GM18861 (cell line): Measurements from ENCODE around the gene GPC6.

Experiments
- ATAC-seq: cut with Tn5 transposase; IDR thresholded peaks from one replicate; pipeline ENCODE4 v1.9.1; 2021; ENCODE audit not compliant: unreplicated experiment

GPC6 gene

DNA sequence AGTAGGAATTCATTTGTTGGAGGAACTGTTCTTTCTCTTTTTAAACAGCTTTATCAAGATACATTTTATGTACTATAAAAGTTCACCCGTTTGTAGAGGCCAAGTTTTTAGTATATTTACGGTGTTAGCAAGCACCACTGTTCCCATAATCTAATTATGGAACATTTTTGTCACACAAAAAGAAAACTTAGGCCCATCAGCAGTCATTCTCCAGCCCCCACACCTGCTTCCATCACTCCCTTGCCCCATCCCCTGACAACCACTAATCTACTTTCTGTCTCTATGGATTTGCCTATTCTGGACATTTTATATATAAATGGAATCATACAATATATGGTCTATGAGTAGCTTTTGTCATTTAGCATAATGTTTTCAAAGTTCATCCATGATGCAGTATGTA lies 787.9 kb downstream of the GPC6 start:
- ATAC-seq: no peak

DNA sequence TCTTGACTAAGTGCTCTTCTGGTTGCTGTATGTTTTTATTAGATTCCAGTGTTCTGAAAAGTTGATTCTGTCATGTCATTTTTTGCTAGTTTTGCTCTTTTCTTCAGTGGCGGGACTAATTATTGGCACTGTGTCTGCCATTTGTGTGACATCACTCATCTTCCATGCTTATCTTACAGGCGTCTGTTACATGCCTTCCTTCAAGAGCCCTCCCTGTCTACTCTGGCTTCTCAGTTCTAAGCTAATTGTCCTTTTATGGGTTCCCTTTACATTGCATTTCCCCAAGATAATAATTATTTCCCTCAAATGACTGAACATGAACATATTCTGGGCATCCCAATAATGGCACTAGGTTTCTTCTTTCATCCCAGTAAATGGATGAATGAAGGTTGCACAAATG lies 793.8 kb downstream of the GPC6 start:
- ATAC-seq: no peak

DNA sequence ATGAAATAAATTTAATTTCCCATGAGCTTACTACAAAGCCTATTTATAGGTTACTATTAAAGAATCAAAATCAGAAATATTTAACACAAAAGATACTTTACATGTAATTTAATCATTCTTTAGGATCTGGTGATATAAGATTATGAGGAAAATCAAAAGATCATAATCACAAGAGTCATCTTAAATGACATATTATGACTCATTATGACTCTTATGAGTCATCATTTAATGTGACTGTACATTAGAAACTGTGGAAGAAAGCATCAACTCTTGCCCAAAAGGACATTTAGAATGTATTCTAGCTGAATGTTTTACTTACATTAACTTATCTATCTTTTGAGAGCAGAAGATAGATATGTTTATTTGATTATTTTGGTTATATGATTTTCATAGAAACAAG lies 794.2 kb downstream of the GPC6 start:
- ATAC-seq: no peak

DNA sequence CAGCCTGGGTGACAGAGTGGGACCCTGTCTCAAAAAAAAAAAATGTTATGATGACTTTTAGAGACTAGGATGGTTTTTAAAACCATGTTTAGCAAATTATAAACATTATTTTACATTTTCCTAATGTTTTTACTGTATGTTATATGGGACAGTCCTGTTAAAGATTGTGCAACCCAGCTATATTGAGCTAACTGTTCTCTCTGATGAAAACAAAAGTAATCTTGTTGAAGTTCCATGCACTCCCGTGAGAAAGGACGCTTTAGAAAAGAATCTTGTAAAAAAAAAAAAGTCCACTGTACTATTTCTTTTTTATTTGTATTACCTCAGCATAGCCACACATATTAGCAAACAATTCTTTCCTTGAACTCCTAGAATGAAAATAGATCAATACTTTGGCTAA lies 801.6 kb downstream of the GPC6 start:
- ATAC-seq: no peak

DNA sequence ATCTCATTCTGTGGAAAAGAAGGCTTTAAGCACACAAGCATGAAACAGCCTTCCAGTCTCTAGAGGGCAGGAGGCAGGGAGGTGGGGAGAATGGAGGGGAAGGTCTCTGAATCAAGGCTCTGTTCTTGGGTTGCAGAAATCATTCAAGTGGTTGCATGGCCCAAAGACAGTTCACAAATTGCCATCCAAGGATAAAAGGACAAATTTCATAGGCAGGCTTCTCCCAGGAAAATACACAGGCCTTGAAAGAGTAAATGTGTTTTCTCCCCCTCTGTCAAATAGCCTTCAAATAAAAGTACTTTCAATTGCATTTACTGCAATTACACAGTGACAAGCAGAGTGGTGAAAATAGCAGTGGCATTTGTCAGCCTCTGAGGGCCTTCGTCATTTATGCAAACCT lies 802.0 kb downstream of the GPC6 start:
- no peak for ATAC-seq

DNA sequence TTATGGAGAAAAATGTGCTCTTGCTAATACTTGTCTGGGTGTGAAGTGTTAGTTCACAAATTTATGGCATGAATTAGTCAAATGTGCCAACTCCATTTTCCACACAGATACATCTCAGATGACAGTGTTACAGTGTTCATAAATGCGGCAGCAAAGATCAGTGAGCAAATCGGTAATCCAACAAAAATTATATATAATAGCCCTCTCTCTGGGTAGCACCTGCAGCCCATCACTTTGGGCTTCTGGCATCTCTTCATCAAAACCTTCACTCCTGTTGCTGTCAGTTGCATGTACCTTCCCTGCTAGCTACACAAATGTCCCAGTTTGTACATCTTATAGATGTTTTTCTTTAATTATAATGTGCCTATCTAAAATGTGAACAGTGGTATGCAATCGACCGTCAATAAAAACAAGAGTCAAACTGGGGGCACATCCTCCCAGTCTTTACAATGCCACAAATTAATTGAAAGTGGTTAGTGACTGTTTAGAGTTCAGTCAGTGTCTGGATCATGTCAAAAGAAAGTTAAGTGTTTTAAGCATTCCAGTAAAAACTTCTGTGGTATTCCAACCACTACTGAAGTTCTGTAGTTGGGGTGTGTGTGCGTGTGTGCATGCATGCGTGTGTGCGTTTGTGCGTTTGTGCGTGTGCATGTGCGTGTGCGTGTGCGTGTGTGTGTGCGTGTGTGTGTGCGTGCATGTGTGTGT lies 804.0 kb downstream of the GPC6 start:
- no peak for ATAC-seq

DNA sequence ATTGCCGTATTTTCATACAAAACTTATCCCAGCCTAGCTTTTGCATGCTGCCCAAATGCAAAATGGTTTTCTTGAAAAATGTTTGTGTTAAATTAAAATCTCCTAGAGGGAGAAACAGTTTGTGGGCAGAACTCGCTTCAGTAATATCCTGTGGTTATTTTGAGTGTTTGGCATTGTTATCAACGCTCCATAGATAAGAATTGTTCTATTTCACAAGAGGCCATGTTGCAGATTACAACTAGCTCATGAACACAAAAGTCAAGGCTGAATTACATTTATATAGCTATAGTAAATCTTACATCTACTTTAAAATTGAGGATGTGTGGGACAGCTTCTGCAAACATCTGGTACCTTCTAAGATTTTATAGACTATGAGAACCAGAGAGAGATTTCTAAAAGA lies 805.0 kb downstream of the GPC6 start:
- no peak for ATAC-seq

DNA sequence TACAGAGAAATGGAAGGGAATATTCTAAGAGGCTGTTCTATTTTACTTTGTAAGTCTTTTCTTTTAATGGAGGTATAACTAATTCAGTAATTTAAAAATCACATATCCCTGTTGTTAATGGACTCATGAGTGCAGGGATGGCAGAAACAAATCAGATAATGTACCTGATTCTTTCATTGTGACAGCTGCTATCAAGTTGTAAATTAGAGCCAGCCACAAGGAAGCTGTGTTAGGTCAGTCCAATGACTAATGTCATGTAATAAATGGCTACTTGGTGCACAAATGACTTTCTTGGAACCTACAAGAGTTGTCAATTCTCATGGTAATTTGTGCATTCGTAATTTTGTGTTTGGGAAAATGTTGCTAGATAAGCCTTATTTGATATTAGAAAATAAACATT lies 806.5 kb downstream of the GPC6 start:
- no peak for ATAC-seq

DNA sequence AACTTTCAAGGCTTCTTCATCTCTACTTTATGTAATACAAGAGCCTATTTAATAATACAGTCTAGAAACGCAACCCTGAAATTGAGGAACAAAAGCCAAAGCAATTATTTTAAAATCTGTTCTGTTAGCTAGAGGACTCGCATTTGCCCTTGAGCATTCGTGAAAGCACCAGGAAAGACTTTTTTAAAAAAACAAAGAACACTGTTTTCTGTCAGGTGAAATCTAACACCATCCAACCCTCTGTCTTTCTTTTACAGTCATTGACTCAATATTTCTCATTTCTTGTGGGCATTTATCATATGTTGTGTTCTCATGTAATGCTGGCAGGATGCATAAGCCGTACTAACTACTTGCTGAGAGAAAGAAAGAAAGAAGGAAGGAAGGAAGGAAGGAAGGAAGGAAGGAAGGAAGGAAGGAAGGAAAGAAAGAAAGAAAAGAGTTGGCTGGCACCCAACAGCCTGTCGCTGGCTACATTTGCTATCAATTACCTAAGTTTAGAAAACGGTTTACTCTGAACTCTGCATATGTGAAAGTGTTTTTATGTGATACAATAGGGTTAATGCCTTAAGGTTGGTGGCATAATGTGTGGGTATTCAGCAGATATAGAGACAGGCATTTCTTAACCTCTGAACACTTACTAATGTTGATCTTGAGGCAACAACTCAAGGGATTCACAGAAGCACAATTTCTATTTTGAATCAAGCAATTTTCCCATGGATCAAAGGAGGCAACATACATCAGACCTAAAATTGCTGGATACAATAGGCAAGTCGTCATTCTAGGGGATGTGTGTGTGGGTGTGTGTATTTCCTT lies 807.4 kb downstream of the GPC6 start:
- ATAC-seq: no peak

DNA sequence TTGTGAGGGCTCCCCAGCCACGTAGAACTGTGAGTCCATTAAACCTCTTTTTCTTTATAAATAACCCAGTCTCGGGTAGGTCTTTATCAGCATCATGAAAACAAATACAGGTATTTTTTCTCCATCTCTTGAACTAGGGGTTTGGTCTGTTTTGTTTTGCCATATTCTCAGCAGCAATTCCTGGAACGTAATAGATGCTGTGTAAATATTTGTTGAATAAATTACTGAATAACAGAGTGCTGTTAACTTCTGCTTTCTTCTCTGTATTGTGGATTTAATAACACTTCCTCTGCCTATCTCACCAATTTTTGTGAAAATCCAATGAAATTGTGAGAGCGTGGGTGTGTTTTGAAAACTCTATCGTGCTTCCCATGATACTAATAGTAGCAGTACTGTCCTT lies 823.4 kb downstream of the GPC6 start:
- no peak for ATAC-seq

DNA sequence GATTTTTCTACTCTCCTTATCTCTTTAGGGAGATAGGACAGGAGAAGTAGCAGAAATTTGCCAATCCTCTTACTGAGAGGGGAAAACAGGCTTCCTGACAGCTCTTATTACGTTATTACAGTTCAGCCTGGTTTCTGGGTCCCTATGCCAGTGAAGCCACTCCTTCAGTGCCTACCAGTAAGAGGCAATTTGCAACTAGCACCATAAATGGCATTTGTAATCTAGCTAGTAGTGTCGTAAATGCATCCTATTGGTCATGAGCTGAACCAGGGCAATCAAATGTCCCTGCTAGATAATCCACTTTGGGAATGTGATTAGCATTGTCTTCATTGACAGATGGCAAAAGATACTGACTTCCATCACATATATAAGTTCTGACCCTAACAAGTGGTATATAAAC lies 824.1 kb downstream of the GPC6 start:
- ATAC-seq: no peak

DNA sequence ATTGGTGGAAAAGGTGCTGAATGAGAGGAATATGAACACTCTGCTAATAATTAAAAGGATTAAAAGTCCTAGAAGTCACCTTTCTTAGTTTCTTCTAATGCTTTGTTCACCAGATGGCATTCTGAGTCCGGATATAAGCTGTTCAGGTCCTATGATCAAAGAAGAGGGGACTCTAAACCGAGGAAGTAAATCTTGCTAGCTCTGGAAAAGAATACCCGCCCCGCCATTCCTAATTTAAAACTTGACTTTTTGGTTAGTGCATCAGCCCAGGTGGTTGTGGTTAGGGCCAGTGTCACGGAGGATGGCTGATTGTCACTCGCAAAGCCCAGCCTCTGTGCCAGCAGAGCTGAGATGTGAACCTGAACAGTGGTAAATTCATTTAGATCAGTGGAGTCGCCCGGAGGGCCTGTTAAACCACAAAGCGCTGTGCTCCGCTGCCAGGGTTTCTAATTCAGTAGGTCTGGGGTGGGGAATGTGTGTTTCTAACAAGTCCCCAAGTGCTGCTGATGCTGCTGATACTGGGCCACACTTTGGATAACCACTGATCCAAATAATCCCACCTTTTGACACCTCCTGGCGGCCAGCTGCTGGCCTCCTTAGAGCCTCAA lies 827.5 kb downstream of the GPC6 start:
- ATAC-seq: no peak

DNA sequence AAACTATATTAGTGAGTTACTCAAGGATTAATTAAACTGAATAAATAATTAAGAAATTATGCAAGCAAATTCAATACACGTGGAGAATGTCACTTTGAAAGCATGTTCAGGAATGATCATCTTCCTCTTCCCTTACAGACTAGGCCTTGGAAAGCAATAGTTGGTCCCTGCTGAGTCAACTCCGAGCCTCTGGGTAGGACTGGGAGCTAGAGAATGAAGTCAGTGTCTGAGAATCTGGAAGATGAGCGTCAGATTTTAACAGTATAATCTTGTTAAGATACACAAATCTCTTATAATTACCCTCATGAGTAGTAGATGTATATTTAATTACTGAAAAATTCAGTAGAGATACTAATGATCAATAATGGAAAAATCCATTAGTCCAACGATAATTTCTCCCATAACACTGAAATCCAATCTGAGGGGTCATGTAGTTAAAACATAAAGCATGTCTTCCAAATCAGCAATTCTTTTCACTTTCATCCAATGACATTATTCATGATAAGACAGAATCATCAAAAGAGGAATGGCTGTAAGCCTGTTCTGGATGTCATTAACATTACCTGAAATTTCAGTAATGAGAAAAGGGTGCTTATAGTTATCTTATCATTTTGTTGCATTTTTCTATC lies 829.9 kb downstream of the GPC6 start:
- no peak for ATAC-seq

DNA sequence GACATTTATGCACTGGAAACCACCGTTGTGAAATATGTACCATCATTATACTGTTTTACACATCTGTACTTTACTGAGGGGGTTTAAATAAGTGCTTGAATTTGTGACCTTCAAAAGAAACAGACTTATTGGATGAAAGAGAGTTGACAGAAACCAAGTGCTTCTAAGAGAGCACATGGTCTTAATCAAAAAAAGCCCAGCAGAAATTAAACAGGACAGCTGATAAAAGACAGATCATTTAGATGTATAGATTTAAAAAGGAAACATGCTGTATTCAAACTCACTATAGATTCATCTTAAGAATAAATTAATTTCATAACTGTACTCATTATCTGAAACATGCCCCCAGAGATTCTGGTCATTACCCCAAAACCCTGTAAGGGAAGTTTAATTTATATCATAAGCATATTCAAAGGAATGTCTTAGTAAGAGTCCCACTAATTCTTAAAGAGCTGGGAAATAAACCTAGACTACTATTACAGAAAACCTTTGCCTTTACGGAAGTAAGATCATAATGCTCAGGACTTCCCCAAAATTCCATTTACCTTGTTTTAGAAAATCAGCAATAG lies 831.1 kb downstream of the GPC6 start:
- ATAC-seq: no peak

DNA sequence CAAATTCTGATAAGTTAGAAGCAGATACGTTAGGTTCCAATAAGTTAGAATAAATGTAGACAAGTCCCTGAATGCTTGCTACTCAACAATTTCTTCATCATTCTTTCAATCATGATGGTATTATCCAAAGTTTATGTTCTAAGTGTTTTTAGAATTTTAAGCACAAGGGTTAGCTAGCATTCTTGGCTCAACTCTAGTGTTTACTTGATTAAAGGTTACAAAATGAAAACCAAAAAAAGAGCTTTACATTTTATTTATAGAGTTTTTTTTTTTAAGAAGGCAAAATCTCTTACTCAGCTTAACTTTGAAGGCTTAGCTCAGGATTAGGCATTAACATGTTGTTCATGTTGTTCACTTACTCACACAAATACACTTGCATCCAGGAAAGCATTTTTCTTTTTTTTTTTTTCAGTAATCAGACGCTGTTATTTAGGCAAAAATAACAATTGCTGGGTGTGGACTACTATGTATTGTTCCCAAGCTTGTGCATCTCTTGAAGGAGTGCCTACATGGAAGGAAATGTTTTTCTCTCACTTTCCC lies 832.3 kb downstream of the GPC6 start:
- ATAC-seq: no peak

DNA sequence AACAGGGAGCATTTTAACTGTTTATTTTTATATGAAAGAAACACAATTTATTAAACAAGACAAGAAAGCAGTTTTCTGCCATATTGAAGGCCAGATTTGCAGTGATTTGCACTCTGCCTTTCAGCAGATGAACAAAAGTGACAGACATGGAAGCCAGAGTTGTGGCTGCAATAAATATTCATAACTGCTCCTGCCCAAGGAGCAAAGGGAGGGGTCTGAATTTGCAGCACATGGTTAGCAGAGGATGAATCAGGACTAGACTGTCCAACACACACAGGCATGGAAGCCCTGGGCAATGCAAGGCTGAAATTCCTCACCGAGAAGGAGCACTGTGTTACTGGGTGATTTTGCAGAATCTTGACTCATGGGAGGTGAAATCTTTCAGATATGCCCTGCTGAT lies 834.7 kb downstream of the GPC6 start:
- no peak for ATAC-seq

DNA sequence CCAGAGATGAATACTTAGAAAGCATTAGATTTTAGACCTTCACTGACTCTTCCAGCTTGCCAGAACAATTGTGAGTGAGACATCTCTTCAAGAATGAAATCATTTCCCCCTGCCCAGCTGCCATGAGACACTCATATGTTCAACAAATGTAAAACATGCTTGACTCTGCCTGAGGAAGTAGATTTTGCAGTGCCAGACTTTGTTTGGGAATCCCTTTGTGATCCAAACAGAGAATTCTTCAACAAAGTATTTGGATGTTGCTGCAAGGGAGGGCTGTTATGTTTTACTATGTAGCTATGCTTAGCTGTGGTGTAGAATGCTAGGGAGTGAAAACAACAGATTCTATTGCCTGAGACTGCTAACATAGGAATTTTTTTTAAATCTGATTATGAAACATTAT lies 836.5 kb downstream of the GPC6 start:
- ATAC-seq: no peak

DNA sequence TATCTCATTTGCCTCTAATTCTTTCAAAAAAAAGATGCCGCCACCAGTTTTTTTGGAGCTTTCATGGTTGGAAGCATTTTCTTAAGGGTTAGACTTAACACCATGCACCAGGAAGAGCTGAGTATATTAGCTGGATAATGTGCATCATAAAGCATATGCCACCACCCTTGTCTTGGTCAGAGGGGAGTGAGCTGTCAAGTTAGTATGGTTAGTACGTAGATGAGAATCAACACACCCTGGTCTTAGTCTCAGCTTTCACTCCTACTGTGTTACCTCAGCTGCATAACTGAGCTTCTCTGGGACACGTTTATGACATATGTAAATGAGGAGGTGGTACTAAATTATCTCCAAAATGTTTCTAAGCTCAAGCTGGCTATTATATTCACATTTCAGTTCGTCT lies 837.2 kb downstream of the GPC6 start:
- no peak for ATAC-seq

DNA sequence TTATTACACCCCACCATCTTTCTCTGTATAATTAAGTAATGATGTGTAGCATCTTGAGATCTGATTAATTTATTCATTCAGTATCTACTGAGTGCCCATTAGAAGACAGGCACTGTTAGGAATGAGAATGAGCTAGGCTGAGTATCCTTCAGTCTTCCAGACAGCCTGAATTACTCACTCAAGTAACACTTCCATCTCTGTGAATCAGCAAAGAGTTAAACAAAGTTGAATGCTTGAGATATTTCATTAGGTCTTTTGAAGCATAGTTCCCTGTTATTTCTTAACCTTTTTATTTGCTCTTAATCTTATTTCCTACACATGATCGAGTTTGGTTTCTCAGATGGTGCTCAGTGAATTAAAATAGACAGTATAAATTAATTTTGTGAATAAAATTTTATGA lies 839.1 kb downstream of the GPC6 start:
- ATAC-seq: no peak

DNA sequence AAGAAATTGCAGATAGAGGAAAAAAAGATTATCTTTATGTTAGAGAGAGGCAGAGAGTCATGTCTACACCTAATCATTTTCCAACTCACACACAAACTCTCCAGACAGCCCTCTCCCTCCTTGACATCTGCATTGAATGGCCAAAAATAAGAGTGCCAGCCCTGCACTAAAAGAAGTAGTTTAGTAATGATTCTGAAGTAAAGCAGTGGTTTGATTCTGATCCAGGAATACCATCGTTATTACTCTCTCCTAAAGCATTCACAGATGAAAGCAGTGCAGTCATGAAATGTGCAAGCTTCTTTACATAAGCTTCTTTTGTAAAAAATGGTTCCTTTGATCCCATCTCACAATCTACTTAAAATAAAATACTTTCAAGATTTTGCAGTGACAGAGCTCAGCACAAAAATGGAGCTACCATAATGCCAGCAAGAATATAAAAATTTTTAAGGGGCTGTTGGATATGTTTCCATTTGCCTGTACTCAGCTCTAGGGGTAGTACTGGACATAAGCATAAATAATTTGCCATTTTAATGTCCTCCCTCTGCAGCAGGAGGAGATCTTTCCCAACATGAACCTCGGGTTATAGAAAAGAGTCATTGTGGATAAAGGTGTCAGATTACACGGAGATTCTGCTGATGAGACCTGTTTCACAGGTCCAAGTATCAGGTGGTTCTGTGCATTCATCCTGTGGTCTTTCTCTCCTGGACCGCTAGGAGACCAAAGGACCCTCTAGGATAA lies 846.6 kb downstream of the GPC6 start:
- ATAC-seq: no peak

DNA sequence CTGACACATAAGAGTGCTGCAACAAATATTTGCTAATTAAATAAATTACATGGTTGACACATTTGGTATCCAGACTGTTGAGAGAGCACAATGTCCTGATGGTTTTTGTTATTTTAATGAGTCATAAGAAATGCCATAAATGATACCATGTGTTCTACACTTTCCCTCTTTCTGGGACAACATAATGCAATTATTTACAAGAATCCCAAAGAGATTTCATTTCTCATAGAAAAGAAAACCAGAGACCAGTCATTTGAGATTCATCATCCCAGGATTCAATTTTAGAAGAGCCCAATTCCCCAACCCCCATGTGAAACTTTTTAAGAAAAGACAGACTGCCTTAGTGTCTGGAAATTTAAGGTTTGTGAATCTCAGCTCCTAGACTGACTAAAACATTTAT lies 853.3 kb downstream of the GPC6 start:
- ATAC-seq: no peak
